Neural cell (in vitro differentiated cells): ENCODE measurements around the gene PPIG.

Experiments
- CTCF ChIP-seq: fragments of 450-650 bp; IDR thresholded peaks from 2 replicates; pipeline ENCODE4 v1.5.1; 2014; ENCODE audit warnings: antibody characterized with exemption, mild to moderate bottlenecking, moderate library complexity; ENCODE audit not compliant: poor library complexity, severe bottlenecking
- POLR2AphosphoS5 ChIP-seq: IDR thresholded peaks from 2 replicates; pipeline ENCODE4 v1.6.1; 2012
- REST ChIP-seq: IDR thresholded peaks from 2 replicates; pipeline ENCODE4 v1.6.1; 2012; ENCODE audit warnings: borderline replicate concordance

- TF ChIP-seq CTCF (no peak), REST (no peak), POLR2AphosphoS5 (no peak)
These were observed 35.8 kb downstream of the PPIG start for GRCh38 chr2:169619946-169620345.
